HG03095 (cell line): ENCODE data around the gene STARD3NL.
"Not testable (repeated sequence)": the region's sequence is repeated elsewhere in the genome, so short reads cannot be mapped to it uniquely, and the experiment has no call there.

Experiments
- ATAC-seq: cut with Tn5 transposase; IDR thresholded peaks from one replicate; pipeline ENCODE4 v1.9.1; 2021; ENCODE audit warnings: moderate library complexity; ENCODE audit not compliant: unreplicated experiment

Gene STARD3NL

DNA sequence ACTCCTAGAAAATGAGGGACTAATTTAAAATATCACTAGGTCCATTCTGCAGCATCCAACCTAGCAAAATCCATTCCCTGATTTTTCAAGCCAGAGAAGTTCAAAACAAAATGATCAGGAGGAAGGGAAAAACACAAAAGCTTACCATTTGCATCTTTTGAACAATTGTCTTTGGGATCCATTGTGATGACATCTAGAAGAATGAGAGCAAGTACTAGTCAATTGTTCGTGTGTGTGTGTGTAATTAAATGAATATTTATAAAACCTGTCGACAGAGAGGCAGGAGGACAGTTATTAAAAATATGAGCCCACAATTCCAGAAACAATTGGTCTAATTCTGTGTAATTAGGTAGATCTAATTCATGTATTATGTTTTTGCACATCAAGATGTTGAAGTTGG, 84.0 kb downstream of the STARD3NL start:
- ATAC-seq, result not testable (repeated sequence)

DNA sequence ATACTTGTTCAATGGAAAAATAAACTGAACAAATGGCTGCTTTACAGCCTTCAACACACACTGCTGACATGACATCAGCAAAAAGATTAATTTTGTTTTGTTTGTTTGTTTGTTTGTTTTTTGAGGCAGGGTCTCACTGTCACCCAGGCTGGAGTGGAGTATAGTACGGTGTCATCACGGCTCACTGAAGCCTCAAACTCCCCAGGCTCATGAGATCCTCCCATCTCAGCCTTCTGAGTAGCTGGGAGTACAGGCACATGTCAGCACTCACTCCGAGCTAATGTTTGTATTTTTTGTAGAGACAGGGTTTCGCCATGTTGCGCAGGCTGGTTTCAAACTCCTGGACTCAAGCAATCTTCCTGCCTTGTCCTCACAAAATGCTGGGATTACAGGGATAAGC, 84.5 kb downstream of the STARD3NL start:
- no peak for ATAC-seq

DNA sequence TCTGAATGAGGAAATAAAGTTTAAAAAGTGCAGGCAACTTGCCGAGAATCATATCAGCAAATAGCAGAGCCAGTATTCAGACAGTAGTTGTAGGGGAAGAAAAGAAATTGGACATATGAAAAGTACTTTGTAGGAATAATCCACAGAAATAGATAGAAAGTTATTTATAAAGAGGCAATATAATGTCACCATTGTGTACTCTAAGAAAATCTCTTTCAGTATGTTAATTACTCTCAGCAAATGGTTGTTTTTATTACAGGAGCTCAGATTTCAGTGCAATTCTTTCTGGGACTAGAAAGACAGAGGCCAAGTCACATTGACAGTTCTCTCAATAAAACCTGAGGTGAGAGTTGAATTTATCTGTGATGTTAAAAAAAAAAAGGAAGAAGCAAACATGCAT, 85.2 kb downstream of the STARD3NL start:
- not testable (repeated sequence) for ATAC-seq

DNA sequence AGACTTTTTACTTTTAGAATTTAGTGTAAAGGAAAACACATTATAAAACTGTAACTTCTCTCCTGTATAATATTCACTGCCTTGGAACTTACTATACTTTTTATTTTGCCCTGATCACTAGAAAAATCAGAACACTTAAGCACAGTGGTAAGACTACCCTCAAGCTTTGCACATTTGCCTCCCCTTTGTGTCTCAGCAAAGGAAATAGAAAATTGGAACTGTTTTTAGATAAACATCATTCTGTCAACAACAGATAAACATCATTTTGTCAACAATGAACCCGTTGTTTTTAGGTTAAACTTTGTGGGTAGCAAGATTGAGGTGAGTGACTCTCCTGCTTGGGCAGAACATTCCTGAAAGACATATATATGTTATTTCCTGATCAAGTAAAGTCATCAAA, 86.6 kb downstream of the STARD3NL start:
- not testable (repeated sequence) for ATAC-seq

DNA sequence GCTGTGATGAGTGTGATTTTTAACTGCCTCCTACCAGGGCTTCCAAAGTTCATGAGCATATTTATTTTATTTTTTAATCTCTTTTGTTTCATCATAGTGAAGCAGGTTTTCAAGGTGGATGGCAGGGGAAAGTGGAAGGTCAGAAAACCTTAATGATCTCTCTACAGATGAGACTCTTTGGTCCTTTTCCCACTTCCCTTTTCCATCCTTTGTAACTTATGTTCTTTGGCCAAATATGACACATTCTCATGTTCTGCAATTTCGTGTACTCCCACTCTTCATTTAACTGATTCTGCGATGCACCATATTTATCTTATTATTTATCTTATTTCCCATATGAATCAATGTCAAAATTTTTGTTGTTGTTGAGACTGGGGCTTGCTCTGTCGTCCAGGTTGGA, 87.9 kb downstream of the STARD3NL start:
- ATAC-seq, result not testable (repeated sequence)

DNA sequence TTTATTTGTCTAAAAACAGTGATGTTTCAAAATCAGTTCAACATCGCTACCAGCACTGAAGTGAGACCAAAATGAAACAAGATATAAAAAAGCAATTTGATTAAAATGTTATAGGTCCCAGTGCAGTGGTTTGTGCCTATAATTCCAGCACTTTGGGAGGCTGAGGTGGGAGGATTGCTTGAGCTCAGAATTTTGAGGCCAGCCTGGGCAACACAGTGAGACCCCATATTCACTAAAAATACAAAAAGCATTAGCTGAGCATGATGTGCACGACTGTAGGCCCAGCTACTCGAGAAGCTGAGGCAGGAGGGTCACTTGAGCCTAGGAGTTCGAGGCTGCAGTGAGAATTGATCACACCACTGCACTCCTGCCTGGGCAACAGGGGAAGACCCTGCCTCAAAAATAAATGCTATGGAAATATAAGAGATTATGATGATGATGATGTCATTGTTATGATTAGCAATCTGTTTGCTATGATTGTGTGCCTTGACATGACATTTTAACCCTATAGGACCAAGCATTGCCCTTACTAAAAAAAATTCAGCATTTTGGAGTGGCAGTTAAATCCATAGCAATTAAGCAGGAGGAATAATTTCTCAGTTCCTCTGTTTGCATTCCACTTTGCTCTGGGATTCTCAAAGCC, 91.8 kb downstream of the STARD3NL start:
- not testable (repeated sequence) for ATAC-seq

DNA sequence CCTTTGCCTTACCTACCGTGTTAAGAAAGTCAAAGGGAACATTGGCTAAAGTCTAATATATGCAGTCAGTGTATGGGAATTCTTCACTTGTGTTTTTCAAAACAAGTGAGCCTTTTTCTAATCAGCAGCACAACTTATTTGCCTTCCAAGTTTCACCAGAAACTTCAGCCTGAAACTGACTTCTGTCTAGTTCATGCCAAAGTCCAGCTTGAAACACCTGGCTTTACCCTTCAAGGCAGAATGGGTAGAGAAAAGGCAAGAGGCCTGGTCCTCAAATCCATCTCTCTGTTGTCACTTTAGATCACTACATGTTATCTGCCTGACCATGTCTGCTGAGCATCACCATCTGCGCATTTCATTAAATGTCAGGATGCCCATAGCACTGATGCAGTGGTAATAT, 92.4 kb downstream of the STARD3NL start:
- not testable (repeated sequence) for ATAC-seq

DNA sequence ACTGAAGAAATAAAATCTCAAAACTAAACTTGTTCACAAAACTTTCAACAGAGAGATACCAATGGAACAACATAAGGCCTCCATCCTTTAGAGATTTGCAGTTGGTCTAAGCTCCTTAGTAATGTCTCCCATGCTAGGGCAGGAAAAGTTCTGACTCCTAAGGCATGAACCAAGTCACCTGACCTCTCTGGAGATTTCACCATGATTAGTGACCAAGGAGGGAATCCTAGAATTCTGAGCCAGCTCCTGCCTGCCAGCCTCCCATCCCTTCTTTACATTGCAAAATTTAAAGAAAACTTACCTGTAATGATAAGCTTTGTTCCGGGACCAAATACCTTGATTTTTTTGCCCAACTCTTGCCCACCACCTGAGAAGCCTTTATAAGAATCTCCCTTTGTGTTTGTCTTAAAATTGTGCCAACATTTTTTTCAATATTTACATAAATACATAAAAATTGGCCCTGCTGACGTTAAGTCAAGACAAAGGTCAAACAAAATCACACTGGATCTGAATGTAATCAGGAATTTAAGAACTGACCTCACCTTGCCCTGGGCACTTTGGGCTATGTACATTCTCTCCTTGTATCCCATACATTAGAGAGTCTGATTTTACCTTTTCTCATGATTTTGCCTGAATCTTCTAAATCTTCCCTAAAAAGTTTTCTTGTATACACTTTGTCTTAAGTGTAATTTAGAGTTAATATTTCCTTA, 95.4 kb downstream of the STARD3NL start, which contains the start of gene TARP:
TARP (minus strand) TSS at position 351 of the 710 bp plus-strand sequence.
- no peak for ATAC-seq

DNA sequence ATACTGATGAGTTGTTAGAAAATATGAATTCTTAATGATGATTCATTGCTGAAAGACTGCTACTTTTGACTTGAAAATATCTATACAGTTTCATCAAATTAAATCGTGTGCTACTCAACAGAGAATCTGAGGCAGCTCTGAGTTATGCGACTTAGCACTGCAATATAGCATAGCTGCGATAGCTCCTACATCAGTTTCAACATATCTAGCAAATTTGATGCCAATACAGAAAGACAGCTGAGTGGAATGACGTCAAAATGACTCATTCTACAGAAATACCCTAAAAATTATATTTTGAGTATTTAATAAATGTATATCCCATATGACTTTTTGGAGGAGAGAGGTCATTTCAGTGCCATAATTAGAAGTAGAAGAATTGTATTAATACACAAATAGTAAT, 96.4 kb downstream of the STARD3NL start:
- ATAC-seq, result no peak

DNA sequence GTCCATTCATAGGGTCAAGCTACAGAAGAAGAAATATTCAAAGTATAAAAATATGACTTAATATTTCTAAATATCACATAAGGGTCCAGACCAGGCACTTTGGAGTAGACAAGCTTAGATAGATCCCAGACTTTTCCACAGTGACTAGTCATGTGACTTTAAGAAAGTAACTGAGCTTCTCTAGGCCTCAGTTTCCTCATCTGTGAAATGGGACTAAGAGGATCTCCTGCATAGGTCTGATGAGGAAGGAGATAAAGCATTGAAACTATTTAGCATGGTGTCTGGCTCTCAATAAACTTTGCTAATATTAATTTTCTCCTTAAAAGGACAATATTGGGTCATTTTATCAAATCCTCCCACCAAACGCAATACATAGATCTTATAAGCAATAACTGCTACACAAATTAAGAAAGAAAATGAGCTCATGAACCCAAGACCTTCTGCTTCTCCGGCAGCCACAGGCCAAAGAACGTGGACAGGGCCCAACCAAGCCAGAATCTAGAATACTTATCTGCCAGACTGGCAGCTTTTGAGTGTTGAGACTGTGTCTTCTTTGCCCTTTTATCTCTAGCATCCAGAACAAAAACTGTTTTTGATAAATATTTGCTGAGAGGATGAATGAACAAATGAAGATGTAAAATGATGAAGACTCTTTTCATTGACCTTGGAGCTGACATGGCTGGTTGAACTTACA, 97.0 kb downstream of the STARD3NL start:
- ATAC-seq, result no peak

DNA sequence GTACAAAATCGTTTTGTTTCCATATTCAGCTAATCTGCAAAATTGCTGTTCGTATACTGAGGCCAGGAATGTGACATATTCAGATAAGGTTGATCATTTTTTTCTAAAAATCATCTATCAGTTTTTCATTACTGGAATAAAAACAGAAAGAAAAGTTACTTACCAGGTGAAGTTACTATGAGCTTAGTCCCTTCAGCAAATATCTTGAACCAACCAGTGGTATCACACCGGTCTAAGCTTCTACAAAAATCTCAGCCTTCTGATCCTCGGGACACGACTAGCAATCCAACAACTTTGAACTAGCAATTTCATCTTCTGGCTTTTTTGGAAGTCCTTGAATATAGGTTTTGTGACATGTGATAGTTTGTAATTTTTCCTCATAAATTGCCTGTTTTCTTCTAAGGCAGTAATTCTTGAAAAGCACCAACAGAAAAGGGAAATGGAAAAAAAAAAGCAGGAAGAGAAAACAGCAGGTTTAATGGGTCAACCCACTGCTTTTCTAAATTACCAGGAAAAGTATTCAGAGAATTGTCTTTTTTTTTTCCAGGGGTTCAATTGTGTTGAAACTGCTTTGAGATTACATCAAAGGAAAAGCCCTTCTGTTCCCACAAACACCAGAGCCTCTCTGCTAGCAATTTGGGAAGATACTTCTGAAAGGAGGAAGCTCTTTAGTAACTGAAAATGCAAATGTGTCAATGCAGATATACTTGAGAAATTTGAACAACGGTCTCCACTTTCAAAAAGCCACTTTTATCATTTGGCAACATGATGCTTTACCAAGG, 98.2 kb downstream of the STARD3NL start:
- ATAC-seq, result no peak

DNA sequence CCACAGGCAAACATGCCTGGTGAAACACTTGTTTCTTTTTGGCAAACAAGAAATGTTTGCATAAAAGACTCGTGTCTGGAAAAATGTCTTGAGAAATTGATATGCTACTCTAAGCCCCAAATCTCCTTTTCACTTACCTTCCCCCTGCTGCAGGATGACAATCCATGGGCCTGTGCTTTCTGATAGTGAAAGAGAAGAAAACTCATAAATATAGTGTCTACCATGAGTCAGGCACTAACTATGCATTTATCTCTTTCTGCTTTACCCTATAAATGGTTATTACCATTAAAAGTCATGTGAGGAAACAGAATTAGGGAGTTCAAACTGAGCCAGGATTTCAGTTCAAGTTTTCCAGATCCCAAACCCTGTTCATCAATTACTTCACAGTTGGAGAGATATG, 102.0 kb downstream of the STARD3NL start:
- no peak for ATAC-seq
